Measurements from ENCODE around the gene LRRTM4. TPM values are rescaled to one million over a fixed set of nuclear protein-coding genes. Genes with fewer than 3 reads are reported as not detected.

The LRRTM4 gene
- polyA plus RNA-seq, 4 donors, result 0.33 to 2.5 (median 1.3) TPM

DNA sequence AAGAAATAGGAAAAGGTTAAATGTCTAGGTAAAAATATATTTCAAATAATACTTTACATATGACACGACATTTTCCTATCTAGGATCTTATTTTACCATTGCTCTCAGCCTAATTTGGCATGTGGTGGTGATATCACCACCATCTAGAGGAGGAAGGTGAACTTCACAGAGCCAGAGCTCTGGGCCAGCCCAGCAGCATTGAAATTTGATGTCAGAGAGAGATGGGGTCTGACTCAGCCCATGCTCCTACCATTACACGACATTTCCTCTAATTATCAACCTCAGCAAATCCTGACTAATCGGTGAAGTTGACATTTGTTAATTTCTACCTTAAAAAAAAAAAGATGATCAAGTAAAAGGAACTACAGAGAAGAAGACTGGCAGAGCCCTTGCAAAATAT is 42.3 kb downstream of the LRRTM4 start:
- no peak for DNase-seq (ENCODE audit: low read depth in 4 of 4, low spot score in 3 of 4)

- DNase-seq (ENCODE audit: low read depth in 4 of 4, low spot score in 3 of 4), result no peak
Observed at GRCh38 chr2:77479395-77479794, 42.8 kb downstream of the LRRTM4 start.

DNA sequence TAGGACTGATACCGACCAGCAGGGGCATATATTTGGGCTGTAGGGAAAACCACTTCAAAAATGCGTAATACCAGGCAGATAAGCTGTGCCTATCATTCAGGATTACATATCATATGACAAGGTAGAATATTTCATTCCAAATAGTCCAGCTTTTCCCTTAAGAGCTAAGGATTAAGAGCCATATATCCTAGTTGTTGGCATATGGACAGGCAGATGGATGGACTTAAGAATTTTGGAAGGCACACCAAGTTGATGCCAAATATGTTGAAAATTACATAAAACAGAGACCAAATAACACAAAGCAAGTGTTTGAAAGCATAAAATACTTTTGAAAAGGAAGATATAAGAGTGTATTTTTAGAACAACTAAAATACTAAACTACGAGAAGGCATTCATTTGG is 52.1 kb downstream of the LRRTM4 start:
- DNase-seq (ENCODE audit: low read depth in 4 of 4, low spot score in 3 of 4), result no peak

DNA sequence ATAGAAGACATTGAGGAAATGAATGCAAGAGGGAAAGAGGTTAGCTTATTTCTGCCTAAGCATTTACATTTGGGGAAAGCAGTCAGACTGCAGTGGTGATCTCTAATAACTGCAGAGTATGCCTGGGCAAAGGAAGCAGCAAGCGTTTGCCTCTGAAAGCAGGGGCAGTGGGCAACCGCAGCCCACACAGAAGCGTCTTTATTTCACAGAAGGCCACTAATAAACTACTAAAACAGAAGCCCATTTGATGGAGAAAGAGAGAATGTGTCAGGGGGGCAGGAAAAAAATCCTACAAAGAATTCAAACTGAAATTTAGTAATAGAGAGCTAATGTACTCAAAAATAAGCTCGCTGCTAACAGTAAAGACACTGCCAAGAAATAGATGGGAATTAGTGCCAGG is 53.1 kb downstream of the LRRTM4 start:
- DNase-seq (ENCODE audit: low read depth in 4 of 4, low spot score in 3 of 4), result no peak

- DNase-seq (ENCODE audit: low read depth in 4 of 4, low spot score in 3 of 4), result no peak
Observed at GRCh38 chr2:77459840-77460239, 62.3 kb downstream of the LRRTM4 start.

DNA sequence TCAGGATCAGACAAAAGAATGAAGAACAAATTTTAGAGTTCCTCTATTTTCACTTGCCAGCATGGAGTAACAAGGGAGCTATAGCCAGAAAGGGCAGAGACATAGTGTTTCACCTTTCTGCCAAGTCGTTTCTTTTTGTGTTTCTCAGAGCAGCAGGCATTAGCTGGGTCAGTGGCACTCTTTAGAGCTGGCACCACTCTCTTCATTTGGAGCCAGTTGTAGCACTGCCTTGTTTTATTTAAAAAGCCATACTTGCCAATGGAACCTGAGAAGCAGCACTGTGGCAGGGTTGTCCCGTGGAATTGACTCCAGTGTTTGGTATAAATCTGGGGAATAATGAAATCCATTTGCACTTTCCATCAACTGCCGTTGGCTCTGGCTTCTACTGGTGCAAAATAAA is 64.0 kb downstream of the LRRTM4 start:
- no peak for DNase-seq (ENCODE audit: low read depth in 4 of 4, low spot score in 3 of 4)

DNA sequence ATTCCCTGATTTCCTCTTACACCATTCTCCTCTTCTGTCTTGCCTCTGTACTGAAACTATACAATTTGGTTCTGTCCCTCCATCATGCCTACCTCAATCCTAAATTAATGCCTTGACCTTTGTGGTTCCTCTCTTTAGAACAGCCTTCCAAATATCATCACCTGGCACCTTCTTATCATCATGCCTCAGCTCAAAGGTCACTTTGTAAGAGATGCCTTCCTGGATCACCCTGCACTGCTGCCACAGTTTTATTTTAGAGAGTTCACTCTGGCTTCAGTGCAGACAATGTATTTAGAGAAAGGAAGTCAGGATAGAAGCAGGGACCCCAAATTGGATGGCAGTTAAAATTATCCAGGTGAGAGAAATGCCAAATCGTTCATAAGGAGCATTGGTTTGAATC is 64.5 kb downstream of the LRRTM4 start:
- no peak for DNase-seq (ENCODE audit: low read depth in 4 of 4, low spot score in 3 of 4)

- DNase-seq (ENCODE audit: low read depth in 4 of 4, low spot score in 3 of 4), result no peak
Observed at GRCh38 chr2:77443076-77443475, 79.1 kb downstream of the LRRTM4 start.

DNA sequence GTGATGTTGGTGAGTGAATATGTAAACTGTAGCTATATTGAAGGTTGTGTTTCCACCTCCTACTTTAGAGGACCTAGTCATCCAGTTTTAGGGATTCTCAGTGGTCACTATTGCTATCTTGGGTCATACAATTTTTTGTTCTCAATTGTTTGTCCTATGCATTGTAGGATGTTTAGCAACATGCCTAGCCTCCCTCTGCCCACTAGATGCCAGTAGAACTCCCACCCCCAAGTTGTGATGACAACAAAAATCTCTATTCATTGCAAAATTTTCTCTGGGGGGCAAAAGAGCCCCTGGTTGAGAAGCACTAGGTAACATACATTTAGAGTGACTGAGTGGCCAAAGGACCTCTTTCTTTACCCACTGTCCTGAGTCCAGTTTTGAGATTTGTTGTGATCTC is 87.3 kb downstream of the LRRTM4 start:
- DNase-seq (ENCODE audit: low read depth in 4 of 4, low spot score in 3 of 4), result no peak

DNA sequence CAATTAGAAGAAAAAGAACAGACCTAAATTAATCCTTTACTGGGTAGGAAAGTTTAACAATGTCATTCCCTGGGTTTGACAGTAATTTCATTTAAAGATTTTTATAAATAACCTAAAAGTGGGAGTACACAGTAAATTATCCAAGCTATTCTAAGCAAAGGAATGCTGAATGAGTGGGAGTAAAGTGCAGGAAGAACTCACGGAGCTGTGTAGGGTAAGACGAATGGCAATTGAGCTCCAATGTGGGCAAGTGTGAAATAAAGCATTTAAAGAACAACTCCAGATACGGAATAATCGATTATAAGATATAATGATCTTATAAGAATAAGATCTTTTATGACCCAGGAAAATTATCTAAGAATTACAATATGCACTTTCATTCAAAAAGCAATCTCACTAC is 93.2 kb downstream of the LRRTM4 start:
- DNase-seq (ENCODE audit: low read depth in 4 of 4, low spot score in 3 of 4), result peak in 1 of 4 donors; percentile 2

GRCh38 chr2:77421971-77422370 is 100.2 kb downstream of the LRRTM4 start:
- DNase-seq (ENCODE audit: low read depth in 4 of 4, low spot score in 3 of 4), result no peak

GRCh38 chr2:77418537-77418936 is 103.6 kb downstream of the LRRTM4 start:
- DNase-seq (ENCODE audit: low read depth in 4 of 4, low spot score in 3 of 4), result no peak

- no peak for DNase-seq (ENCODE audit: low read depth in 4 of 4, low spot score in 3 of 4)
Observed at GRCh38 chr2:77404189-77404588, 118.0 kb downstream of the LRRTM4 start.

- DNase-seq (ENCODE audit: low read depth in 4 of 4, low spot score in 3 of 4), result no peak
Observed at GRCh38 chr2:77398970-77399600, 123.1 kb downstream of the LRRTM4 start.

DNA sequence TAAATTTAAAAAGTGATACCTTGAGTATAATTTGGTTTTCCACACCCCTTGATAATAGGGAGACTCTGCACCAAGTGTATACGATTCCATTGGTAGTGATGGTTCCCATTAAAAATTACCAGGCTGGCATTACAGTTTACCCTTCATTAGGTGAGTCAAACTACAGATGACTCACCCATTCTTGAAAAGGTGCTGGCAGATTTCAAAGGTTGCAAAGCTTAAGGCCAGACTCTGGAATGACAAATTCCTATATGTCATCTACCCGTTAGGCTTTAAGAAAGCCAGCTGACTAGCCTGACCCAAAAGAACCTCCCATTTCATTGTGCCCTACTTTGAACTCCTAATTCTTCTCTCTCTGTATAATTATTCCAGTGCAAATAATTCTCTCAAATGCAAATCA is 124.4 kb downstream of the LRRTM4 start:
- no peak for DNase-seq (ENCODE audit: low read depth in 4 of 4, low spot score in 3 of 4)

DNA sequence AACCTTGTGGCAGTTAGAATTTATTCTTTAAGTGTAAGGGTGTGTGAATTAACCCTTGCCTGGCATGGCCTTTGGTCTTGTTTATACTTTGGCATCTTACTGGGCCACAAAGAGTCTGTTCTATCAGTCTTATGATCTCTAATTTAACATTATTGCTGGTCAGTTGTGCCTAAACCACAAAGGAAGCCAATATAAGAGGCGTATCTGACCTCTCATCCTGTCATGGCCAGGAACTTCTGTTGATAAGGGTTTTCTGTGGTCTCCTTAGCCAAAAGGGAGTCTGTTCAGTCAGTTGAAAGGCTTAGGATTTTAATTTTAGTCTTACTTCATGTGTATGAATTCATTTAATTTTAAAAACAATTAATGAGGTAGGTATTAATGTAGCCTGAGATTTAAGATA is 127.2 kb downstream of the LRRTM4 start:
- DNase-seq (ENCODE audit: low read depth in 4 of 4, low spot score in 3 of 4), result no peak

DNA sequence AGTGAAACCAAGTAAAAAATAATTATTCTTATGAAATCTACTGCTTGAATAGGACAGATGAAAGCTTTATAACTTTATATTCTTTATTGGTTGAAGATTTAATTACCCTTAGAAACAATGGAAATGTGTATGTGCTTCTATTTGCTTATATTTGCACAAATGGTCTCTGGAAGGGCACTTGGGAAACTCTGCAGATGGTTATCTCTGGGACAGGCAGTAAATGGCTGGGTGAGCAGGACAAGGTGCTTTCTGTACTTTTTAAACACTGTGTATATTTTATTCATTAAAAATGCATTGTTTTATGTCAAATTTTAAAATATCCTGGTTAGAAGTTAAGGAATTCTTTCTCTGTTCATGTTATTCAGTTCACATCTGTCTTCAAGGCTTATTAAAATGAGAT is 131.1 kb downstream of the LRRTM4 start:
- no peak for DNase-seq (ENCODE audit: low read depth in 4 of 4, low spot score in 3 of 4)

DNA sequence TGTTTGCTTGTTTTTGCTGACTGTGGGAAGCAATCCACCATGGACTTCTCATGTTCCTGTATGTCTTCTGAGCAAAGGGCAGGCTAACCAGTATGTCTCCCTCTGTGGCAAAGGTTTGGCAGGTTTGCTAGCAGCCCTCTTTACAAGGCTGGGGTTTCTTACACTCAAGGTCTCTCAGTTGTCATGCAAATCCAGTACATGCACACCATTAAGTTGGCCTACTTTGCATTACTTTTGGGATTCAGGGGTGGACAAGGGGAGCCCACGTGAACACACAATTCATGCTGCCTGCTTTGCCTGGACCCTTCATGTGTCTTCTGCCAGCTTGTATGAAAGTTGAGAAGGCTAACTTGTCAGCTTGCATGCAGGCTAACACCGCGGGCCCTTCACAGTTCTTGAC is 134.9 kb downstream of the LRRTM4 start:
- no peak for DNase-seq (ENCODE audit: low read depth in 4 of 4, low spot score in 3 of 4)

DNA sequence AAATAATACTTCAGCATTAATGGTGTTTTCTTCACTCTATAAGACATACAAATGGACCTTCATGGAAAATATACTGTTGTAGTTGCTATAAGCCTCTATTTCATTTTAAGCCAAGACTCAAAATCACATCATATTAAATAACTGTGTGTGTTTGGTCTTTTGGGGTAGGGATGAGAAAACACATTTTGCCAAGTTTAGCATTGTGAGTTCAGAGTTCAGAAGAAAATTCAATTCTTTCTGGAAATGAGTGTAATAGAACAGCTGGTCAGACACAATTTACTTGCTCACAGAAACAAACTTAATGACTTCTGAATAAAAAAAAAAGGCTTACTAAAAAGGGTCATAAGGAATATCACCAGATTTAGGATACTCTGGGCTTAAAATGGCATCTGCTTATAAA is 149.5 kb downstream of the LRRTM4 start:
- no peak for DNase-seq (ENCODE audit: low read depth in 4 of 4, low spot score in 3 of 4)

DNA sequence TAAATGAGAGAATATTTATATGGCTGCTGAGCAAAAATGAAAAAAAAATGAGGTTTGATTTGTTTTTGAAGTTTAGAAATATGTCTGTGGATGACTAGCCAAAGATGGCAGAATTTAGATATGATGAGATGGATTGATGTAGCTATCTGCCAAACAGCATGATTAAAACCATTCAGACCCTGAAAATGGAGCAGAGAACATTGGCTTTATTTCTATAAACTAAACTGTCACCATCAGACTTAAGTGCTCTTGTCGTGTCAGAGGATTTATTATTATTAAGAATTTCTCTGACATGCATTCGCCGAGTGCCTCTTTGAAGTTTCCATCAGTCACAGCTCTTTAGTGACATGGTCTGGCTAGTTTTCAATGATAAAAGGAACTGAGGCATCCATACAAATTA is 151.7 kb downstream of the LRRTM4 start:
- no peak for DNase-seq (ENCODE audit: low read depth in 4 of 4, low spot score in 3 of 4)

GRCh38 chr2:77363277-77363676 is 158.9 kb downstream of the LRRTM4 start:
- DNase-seq (ENCODE audit: low read depth in 4 of 4, low spot score in 3 of 4), result no peak

GRCh38 chr2:77348821-77349220 is 173.4 kb downstream of the LRRTM4 start:
- DNase-seq (ENCODE audit: low read depth in 4 of 4, low spot score in 3 of 4), result no peak

GRCh38 chr2:77336013-77336412 is 186.2 kb downstream of the LRRTM4 start:
- DNase-seq (ENCODE audit: low read depth in 4 of 4, low spot score in 3 of 4), result no peak
